Suprapubic skin (tissue), 4 donors: Measurements from ENCODE around the gene XXYLT1.

Source experiments
- POLR2A ChIP-seq, 2 donors: fragments of 450-650 bp; IDR thresholded peaks; one replicate each; pipeline ENCODE4 v1.6.1; 2017; ENCODE audit warnings: antibody characterized with exemption in 2 of 2, mild to moderate bottlenecking in 2 of 2, moderate library complexity in 2 of 2
- POLR2AphosphoS5 ChIP-seq, 3 donors: sonication (generic); formaldehyde crosslinking; IDR thresholded peaks; one replicate each; pipeline ENCODE4 v1.6.1; 2017; ENCODE audit warnings: antibody characterized with exemption in 3 of 3

- TF ChIP-seq POLR2A (IDR thresholded peaks at IDR 0.05) (no peak), POLR2AphosphoS5 (IDR thresholded peaks at IDR 0.05) (no peak)
These were observed at the start of gene XXYLT1 for GRCh38 chr3:195270817-195271409.
